Hepatocyte (in vitro differentiated cells): Measurements from ENCODE around the gene TAS2R20.

Source experiments
- EZH2 ChIP-seq: fragments of 200-600 bp; sonication (generic); IDR thresholded peaks from 2 replicates; pipeline ENCODE4 v1.6.1; 2016; ENCODE audit warnings: antibody characterized with exemption, mild to moderate bottlenecking, borderline replicate concordance
- EZH2phosphoT487 ChIP-seq: fragments of 200-600 bp; sonication (generic); IDR thresholded peaks from one replicate; pipeline ENCODE4 v1.6.1; 2018; ENCODE audit warnings: antibody characterized with exemption, mild to moderate bottlenecking, low read depth, moderate library complexity; ENCODE audit not compliant: unreplicated experiment, severe bottlenecking
- TF ChIP-seq, protein P1 (sequence below): fragments of 200-600 bp; sonication (generic); IDR thresholded peaks from 2 replicates; pipeline ENCODE4 v1.5.1; 2016; ENCODE audit warnings: antibody characterized with exemption, mild to moderate bottlenecking; ENCODE audit not compliant: poor library complexity

DNA sequence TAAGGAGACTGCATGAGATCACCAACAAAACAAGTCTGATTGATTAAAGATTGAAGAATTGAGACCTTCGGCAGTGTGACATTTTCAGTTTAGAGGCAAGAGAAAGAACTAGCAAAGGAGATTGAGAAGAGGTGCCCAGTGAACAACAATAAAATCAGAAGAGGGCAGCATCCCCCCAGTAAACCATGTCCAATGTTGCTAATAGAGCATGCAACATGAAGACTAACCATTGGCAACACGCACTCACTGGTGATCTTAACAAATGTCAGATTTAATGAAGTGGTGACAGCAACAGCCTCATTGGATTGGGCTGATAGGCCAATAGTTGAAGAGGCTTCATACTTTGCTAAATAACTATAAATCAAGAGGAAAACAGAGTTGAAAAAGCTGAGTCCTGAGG, 38.3 kb downstream of the TAS2R20 start:
- TF ChIP-seq, protein P1, sequence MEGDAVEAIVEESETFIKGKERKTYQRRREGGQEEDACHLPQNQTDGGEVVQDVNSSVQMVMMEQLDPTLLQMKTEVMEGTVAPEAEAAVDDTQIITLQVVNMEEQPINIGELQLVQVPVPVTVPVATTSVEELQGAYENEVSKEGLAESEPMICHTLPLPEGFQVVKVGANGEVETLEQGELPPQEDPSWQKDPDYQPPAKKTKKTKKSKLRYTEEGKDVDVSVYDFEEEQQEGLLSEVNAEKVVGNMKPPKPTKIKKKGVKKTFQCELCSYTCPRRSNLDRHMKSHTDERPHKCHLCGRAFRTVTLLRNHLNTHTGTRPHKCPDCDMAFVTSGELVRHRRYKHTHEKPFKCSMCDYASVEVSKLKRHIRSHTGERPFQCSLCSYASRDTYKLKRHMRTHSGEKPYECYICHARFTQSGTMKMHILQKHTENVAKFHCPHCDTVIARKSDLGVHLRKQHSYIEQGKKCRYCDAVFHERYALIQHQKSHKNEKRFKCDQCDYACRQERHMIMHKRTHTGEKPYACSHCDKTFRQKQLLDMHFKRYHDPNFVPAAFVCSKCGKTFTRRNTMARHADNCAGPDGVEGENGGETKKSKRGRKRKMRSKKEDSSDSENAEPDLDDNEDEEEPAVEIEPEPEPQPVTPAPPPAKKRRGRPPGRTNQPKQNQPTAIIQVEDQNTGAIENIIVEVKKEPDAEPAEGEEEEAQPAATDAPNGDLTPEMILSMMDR: no peak
- TF ChIP-seq EZH2phosphoT487 (no peak), EZH2 (no peak)
